Activated CD8-positive, alpha-beta T cell treated with anti-CD3 and anti-CD28 coated beads for 36 hours (primary cell): ENCODE data around the gene MGLL. TPM values are rescaled to one million over a fixed set of nuclear protein-coding genes. Genes with fewer than 3 reads are reported as not detected.

Source experiments
- ATAC-seq: fragments of 200-7000 bp; cut with Tn5 transposase; one replicate; pipeline ENCODE4 v1.10.0; 2021; ENCODE audit warnings: mild to moderate bottlenecking, moderate library complexity
- CTCF ChIA-PET: fragments of 350-600 bp; sonication (Branson Sonifier 250); formaldehyde crosslinking; loops from one replicate; lab custom pipeline; 2021; ENCODE audit warnings: antibody characterized with exemption; lab: Charles Lee
- POLR2A ChIA-PET: fragments of 350-600 bp; sonication (Branson Sonifier 250); formaldehyde crosslinking; loops from one replicate; lab custom pipeline; 2021; ENCODE audit warnings: antibody characterized with exemption; lab: Charles Lee
- DNase-seq: peaks from one replicate; pipeline ENCODE4 v3.0.0-alpha.2; 2020
- H3K27ac Mint-ChIP-seq: one replicate; pipeline ENCODE4 v1.8.0; 2021; ENCODE audit warnings: mild to moderate bottlenecking, mixed read lengths
- H3K27me3 Mint-ChIP-seq: one replicate; pipeline ENCODE4 v1.8.0; 2021; ENCODE audit warnings: mixed read lengths
- H3K36me3 Mint-ChIP-seq: one replicate; pipeline ENCODE4 v1.8.0; 2021; ENCODE audit warnings: low read depth, mixed read lengths
- H3K4me1 Mint-ChIP-seq: one replicate; pipeline ENCODE4 v1.8.0; 2021; ENCODE audit warnings: low read depth, mixed read lengths
- H3K4me3 Mint-ChIP-seq: one replicate; pipeline ENCODE4 v1.8.0; 2021; ENCODE audit warnings: mild to moderate bottlenecking, moderate library complexity, mixed read lengths
- H3K9me3 Mint-ChIP-seq: one replicate; pipeline ENCODE4 v1.8.0; 2021; ENCODE audit warnings: mixed read lengths
- CTCF ChIP-seq: fragments of 200-600 bp; IDR thresholded peaks from one replicate; pipeline ENCODE4 v1.8.0; 2022; ENCODE audit warnings: antibody characterized with exemption, mild to moderate bottlenecking
- intact Hi-C: fragments of 100-400 bp; cut with micrococcal nuclease; formaldehyde crosslinking; loops from one replicate; pipeline ENCODE4 v1.10.0; 2022
- total RNA-seq, 2 experiments: library from RNA; stranded (reverse); gene quantifications; one replicate each; pipeline ENCODE4 v1.2.3, GENCODE V29; 2021

MGLL gene
- total RNA-seq, 2 experiments from 2014 or later: 1.1 to 3.1 TPM

GRCh38 chr3:127663151-127663550, 159.2 kb downstream of the MGLL start:
- Mint-ChIP-seq H3K4me1 (no peaks in the 10 kb centered on the region), H3K27me3 (no peaks in the 10 kb centered on the region), H3K27ac (no peak overlapping the region), H3K4me3 (no peak overlapping the region), H3K36me3 (no peaks in the 10 kb centered on the region), H3K9me3 (no peaks in the 10 kb centered on the region)
- ChIA-PET POLR2A (interaction anchor here (1.0 kb wide), 1 partner anchor 9 kb away, joined by 5 read pairs; no protein-coding TSS in a partner anchor), CTCF (interaction anchor here (1.0 kb wide), 1 partner anchor 88 kb away, joined by 3 read pairs; no protein-coding TSS in a partner anchor)
- ATAC-seq (no peak), DNase-seq (no peak)
- intact Hi-C loops: no loop called here
- no peak for TF ChIP-seq CTCF

- Mint-ChIP-seq H3K4me1 (no peaks in the 10 kb centered on the region), H3K27ac (no peak overlapping the region), H3K36me3 (no peaks in the 10 kb centered on the region), H3K4me3 (no peak overlapping the region), H3K9me3 (no peaks in the 10 kb centered on the region), H3K27me3 (no peaks in the 10 kb centered on the region)
- no peak for ATAC-seq
- intact Hi-C loops: no loop called here
- CTCF ChIA-PET: interaction anchor here (1.0 kb wide), 1 partner anchor 87 kb away, joined by 3 read pairs; no protein-coding TSS in a partner anchor
- DNase-seq: no peak
- TF ChIP-seq CTCF: no peak
- POLR2A ChIA-PET: interaction anchor here (1.0 to 1.2 kb wide), 2 partner anchors 10 to 51 kb away, joined by 3 to 5 read pairs; no protein-coding TSS in a partner anchor
These were observed 160.3 kb downstream of the MGLL start for GRCh38 chr3:127662001-127662469.

- Mint-ChIP-seq H3K27me3 (no peaks in the 10 kb centered on the region), H3K4me1 (no peaks in the 10 kb centered on the region), H3K27ac (no peak overlapping the region), H3K4me3 (no peak overlapping the region), H3K9me3 (no peaks in the 10 kb centered on the region), H3K36me3 (no peaks in the 10 kb centered on the region)
- DNase-seq (no peak), ATAC-seq (no peak)
- ChIA-PET POLR2A (interaction anchor here (1.2 kb wide), 1 partner anchor 51 kb away, joined by 3 read pairs; no protein-coding TSS in a partner anchor), CTCF (interaction anchor here (1.1 to 1.3 kb wide), 2 partner anchors 9 to 87 kb away, joined by 3 read pairs; no protein-coding TSS in a partner anchor)
- intact Hi-C loops: no loop called here
- no peak for TF ChIP-seq CTCF
These were observed 160.7 kb downstream of the MGLL start for GRCh38 chr3:127661600-127661999.

- ChIA-PET POLR2A (interaction anchor here (1.2 kb wide), 1 partner anchor 50 kb away, joined by 3 read pairs; no protein-coding TSS in a partner anchor), CTCF (interaction anchor here (1.1 to 1.3 kb wide), 2 partner anchors 8 to 86 kb away, joined by 3 read pairs; no protein-coding TSS in a partner anchor)
- DNase-seq (no peak), ATAC-seq (no peak)
- Mint-ChIP-seq H3K4me1 (no peaks in the 10 kb centered on the region), H3K27me3 (no peaks in the 10 kb centered on the region), H3K27ac (no peak overlapping the region), H3K4me3 (no peak overlapping the region), H3K36me3 (no peaks in the 10 kb centered on the region), H3K9me3 (no peaks in the 10 kb centered on the region)
- no peak for TF ChIP-seq CTCF
- intact Hi-C loops: no loop called here
These were observed 161.6 kb downstream of the MGLL start for GRCh38 chr3:127660621-127661251.

- CTCF ChIA-PET: interaction anchor here (0.6 to 1.4 kb wide), 2 partner anchors 60 to 174 kb away, joined by 4 to 5 read pairs; partner anchors contain the start of gene MCM2
- TF ChIP-seq CTCF: no peak
- intact Hi-C loops: no loop called here
- H3K9me3 Mint-ChIP-seq: no peaks in the 10 kb centered on the region
- DNase-seq (no peak), ATAC-seq (no peak)
- no peak overlapping the region for H3K4me3 Mint-ChIP-seq
- no peaks in the 10 kb centered on the region for H3K4me1 Mint-ChIP-seq
- H3K27ac Mint-ChIP-seq: no peak overlapping the region
- POLR2A ChIA-PET: no interaction called here
- H3K27me3 Mint-ChIP-seq: no peaks in the 10 kb centered on the region
- H3K36me3 Mint-ChIP-seq: no peaks in the 10 kb centered on the region
These were observed 164.1 kb downstream of the MGLL start for GRCh38 chr3:127658234-127658633.
